ENCODE measurements around the gene KIAA0319L. TPM values are rescaled to one million over a fixed set of nuclear protein-coding genes. Genes with fewer than 3 reads are reported as not detected.

KIAA0319L gene
- polyA plus RNA-seq, 1 donor (not counting 4 experiments of a cell fraction or from before 2014, with no cell fraction given): 23.8 TPM

GRCh38 chr1:35539824-35540261 is 17.4 kb downstream of the KIAA0319L start:
- no peak for FAIRE-seq
- no peaks in the 10 kb centered on the region for H3K79me2 ChIP-seq (ENCODE audit: control insufficient read depth, insufficient read depth, low read length)
- H4K20me1 ChIP-seq (ENCODE audit: control insufficient read depth, extremely low read depth, insufficient read depth, low read length): peaks cover 2% of the 10 kb centered on the region
- H3K9me1 ChIP-seq (ENCODE audit: control insufficient read depth, extremely low read depth, insufficient read depth, low read length): no peaks in the 10 kb centered on the region
- H3K36me3 ChIP-seq (ENCODE audit: control insufficient read depth in 2 of 2, extremely low read depth in 1 of 2, insufficient read depth in 2 of 2, low read length in 2 of 2): peaks cover 0 to 6% of the 10 kb centered on the region in 2 experiments
- dilution Hi-C loops (cut with MboI; ENCODE audit: extremely low pct_ligation_motif_present, low sequenced_read_pairs): no loop called here
- H3K4me1 ChIP-seq (ENCODE audit: control insufficient read depth, extremely low read depth, insufficient read depth, low read length): no peaks in the 10 kb centered on the region
- H3K27ac ChIP-seq (ENCODE audit: control insufficient read depth, insufficient read depth, low read length): no peak overlapping the region
- no peak for DNase-seq (ENCODE audit: low read depth, low spot score)
- no peak overlapping the region for H3K4me3 ChIP-seq (ENCODE audit: control insufficient read depth in 2 of 3, extremely low read depth in 1 of 3, insufficient read depth in 2 of 3, low read depth in 1 of 3, low read length in 3 of 3)
- H2AFZ ChIP-seq (ENCODE audit: control insufficient read depth, low read length): no peak overlapping the region
- no peaks in the 10 kb centered on the region for H3K27me3 ChIP-seq (ENCODE audit: control insufficient read depth, extremely low read depth, insufficient read depth, low read length)
- TF ChIP-seq EZH2 (IDR thresholded peaks at IDR 0.05; ENCODE audit: low read length): no peak
- TF ChIP-seq, protein P1, sequence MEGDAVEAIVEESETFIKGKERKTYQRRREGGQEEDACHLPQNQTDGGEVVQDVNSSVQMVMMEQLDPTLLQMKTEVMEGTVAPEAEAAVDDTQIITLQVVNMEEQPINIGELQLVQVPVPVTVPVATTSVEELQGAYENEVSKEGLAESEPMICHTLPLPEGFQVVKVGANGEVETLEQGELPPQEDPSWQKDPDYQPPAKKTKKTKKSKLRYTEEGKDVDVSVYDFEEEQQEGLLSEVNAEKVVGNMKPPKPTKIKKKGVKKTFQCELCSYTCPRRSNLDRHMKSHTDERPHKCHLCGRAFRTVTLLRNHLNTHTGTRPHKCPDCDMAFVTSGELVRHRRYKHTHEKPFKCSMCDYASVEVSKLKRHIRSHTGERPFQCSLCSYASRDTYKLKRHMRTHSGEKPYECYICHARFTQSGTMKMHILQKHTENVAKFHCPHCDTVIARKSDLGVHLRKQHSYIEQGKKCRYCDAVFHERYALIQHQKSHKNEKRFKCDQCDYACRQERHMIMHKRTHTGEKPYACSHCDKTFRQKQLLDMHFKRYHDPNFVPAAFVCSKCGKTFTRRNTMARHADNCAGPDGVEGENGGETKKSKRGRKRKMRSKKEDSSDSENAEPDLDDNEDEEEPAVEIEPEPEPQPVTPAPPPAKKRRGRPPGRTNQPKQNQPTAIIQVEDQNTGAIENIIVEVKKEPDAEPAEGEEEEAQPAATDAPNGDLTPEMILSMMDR (optimal IDR thresholded peaks at IDR 0.05 in 1 of 3, IDR thresholded peaks at IDR 0.05 in 1 of 3, conservative IDR thresholded peaks at IDR 0.05 in 1 of 3; ENCODE audit: extremely low read depth in 1 of 3, insufficient read depth in 2 of 3, low read length in 3 of 3): no peak
- H3K4me2 ChIP-seq (ENCODE audit: control insufficient read depth, extremely low read depth, insufficient read depth, low read depth, low read length): no peak overlapping the region
- no peak overlapping the region for H3K9ac ChIP-seq (ENCODE audit: control insufficient read depth, extremely low read depth, insufficient read depth, low read length)
- H3K9me3 ChIP-seq (ENCODE audit: control insufficient read depth, low read depth, low read length): no peaks in the 10 kb centered on the region

DNA sequence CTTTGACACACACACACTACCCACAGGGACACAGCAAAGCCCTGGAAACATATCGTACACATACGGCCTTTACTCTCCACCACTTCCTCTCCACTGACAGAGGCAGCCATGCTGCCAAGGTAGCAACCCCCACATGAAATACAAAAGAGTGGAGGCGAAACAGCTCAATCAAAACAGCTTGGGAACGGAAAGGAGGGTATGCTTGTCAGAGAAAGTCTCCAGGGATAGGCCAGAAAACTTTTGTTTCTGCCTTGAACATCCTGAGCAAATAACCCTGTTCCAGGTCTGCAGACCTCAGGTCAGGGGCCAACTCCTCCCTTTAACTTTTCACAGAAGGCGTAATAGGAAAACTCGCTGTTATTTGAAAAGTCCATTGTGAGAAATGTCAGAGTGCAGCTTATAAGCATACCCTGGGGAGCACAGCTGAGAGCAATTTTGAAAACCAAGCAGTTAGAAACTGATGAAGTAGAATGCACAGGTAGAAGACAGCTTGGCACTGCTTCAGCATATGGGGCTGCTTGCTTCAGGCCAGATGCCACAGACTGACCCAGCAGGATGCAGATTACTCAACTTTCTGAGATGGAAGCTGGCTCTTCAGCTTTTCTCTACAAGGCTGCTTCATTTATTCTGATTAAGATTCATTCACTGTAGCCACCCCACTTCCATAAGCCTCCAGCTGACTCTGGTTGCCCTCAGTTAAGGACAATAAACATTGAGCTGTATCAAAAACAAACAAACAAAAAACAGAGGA is 18.0 kb downstream of the KIAA0319L start:
- H2AFZ ChIP-seq (ENCODE audit: control insufficient read depth, low read length): no peak overlapping the region
- no peak overlapping the region for H3K4me3 ChIP-seq (ENCODE audit: control insufficient read depth in 2 of 3, extremely low read depth in 1 of 3, insufficient read depth in 2 of 3, low read depth in 1 of 3, low read length in 3 of 3)
- H3K4me2 ChIP-seq (ENCODE audit: control insufficient read depth, extremely low read depth, insufficient read depth, low read depth, low read length): no peak overlapping the region
- no peaks in the 10 kb centered on the region for H3K27me3 ChIP-seq (ENCODE audit: control insufficient read depth, extremely low read depth, insufficient read depth, low read length)
- H3K9me1 ChIP-seq (ENCODE audit: control insufficient read depth, extremely low read depth, insufficient read depth, low read length): no peaks in the 10 kb centered on the region
- no peak for DNase-seq (ENCODE audit: low read depth, low spot score)
- no peak overlapping the region for H3K27ac ChIP-seq (ENCODE audit: control insufficient read depth, insufficient read depth, low read length)
- H4K20me1 ChIP-seq (ENCODE audit: control insufficient read depth, extremely low read depth, insufficient read depth, low read length): no peaks in the 10 kb centered on the region
- H3K4me1 ChIP-seq (ENCODE audit: control insufficient read depth, extremely low read depth, insufficient read depth, low read length): no peaks in the 10 kb centered on the region
- no peaks in the 10 kb centered on the region for H3K9me3 ChIP-seq (ENCODE audit: control insufficient read depth, low read depth, low read length)
- FAIRE-seq: peak; percentile 26
- H3K36me3 ChIP-seq (ENCODE audit: control insufficient read depth in 2 of 2, extremely low read depth in 1 of 2, insufficient read depth in 2 of 2, low read length in 2 of 2): peaks cover 0 to 3% of the 10 kb centered on the region in 2 experiments
- no peaks in the 10 kb centered on the region for H3K79me2 ChIP-seq (ENCODE audit: control insufficient read depth, insufficient read depth, low read length)
- no peak for TF ChIP-seq EZH2 (IDR thresholded peaks at IDR 0.05; ENCODE audit: low read length)
- TF ChIP-seq, protein P1 (optimal IDR thresholded peaks at IDR 0.05 in 1 of 3, IDR thresholded peaks at IDR 0.05 in 1 of 3, conservative IDR thresholded peaks at IDR 0.05 in 1 of 3; ENCODE audit: extremely low read depth in 1 of 3, insufficient read depth in 2 of 3, low read length in 3 of 3): no peak
- H3K9ac ChIP-seq (ENCODE audit: control insufficient read depth, extremely low read depth, insufficient read depth, low read length): no peak overlapping the region
- dilution Hi-C loops (cut with MboI; ENCODE audit: extremely low pct_ligation_motif_present, low sequenced_read_pairs): no loop called here

All from keratinocyte (primary cell).